Measurements from ENCODE around the gene MAST2. TPM values are rescaled to one million over a fixed set of nuclear protein-coding genes. Genes with fewer than 3 reads are reported as not detected.
"Not testable (repeated sequence)": the region's sequence is repeated elsewhere in the genome, so short reads cannot be mapped to it uniquely, and the experiment has no call there.

MAST2 gene
- total RNA-seq, 1 experiment from 2014 or later: 36.2 TPM

GRCh38 chr1:45864167-45865106 is 61.0 kb downstream of the MAST2 start:
- BruUV-seq (replicated peaks): no TSS peak
- intact Hi-C loops (cut with micrococcal nuclease; ENCODE audit: unreplicated experiment): no loop called here
- TF ChIP-seq, protein P1, sequence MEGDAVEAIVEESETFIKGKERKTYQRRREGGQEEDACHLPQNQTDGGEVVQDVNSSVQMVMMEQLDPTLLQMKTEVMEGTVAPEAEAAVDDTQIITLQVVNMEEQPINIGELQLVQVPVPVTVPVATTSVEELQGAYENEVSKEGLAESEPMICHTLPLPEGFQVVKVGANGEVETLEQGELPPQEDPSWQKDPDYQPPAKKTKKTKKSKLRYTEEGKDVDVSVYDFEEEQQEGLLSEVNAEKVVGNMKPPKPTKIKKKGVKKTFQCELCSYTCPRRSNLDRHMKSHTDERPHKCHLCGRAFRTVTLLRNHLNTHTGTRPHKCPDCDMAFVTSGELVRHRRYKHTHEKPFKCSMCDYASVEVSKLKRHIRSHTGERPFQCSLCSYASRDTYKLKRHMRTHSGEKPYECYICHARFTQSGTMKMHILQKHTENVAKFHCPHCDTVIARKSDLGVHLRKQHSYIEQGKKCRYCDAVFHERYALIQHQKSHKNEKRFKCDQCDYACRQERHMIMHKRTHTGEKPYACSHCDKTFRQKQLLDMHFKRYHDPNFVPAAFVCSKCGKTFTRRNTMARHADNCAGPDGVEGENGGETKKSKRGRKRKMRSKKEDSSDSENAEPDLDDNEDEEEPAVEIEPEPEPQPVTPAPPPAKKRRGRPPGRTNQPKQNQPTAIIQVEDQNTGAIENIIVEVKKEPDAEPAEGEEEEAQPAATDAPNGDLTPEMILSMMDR (IDR thresholded peaks at IDR 0.05; ENCODE audit: unreplicated experiment): no peak
- Mint-ChIP-seq H3K4me3 (ENCODE audit: low read depth, unreplicated experiment) (no peak overlapping the region), H3K36me3 (ENCODE audit: insufficient read depth, unreplicated experiment) (no peaks in the 10 kb centered on the region), H3K9me3 (ENCODE audit: low read depth, unreplicated experiment) (no peaks in the 10 kb centered on the region), H3K4me1 (ENCODE audit: low read depth, unreplicated experiment) (peaks cover 9% of the 10 kb centered on the region), H3K27me3 (ENCODE audit: unreplicated experiment) (no peaks in the 10 kb centered on the region), H3K27ac (ENCODE audit: unreplicated experiment) (no peak overlapping the region)
- DNase-seq: no peak
- CTCF ChIA-PET: interaction anchor here (0.6 kb wide), 3 partner anchors 49 to 796 kb away, joined by 3 read pairs; no protein-coding TSS in a partner anchor

- no peak for DNase-seq
- BruUV-seq (replicated peaks): no TSS peak
Observed at GRCh38 chr1:45867697-45868348, 64.4 kb downstream of the MAST2 start.

GRCh38 chr1:45868861-45869260 is 65.4 kb downstream of the MAST2 start:
- H3K27me3 Mint-ChIP-seq (ENCODE audit: unreplicated experiment): no peaks in the 10 kb centered on the region
- no peak overlapping the region for H3K27ac Mint-ChIP-seq (ENCODE audit: unreplicated experiment)
- TF ChIP-seq, protein P1 (IDR thresholded peaks at IDR 0.05; ENCODE audit: unreplicated experiment): no peak
- DNase-seq: no peak
- peaks cover 18% of the 10 kb centered on the region for H3K4me1 Mint-ChIP-seq (ENCODE audit: low read depth, unreplicated experiment)
- intact Hi-C loops (cut with micrococcal nuclease; ENCODE audit: unreplicated experiment): no loop called here
- no peaks in the 10 kb centered on the region for H3K36me3 Mint-ChIP-seq (ENCODE audit: insufficient read depth, unreplicated experiment)
- no peaks in the 10 kb centered on the region for H3K9me3 Mint-ChIP-seq (ENCODE audit: low read depth, unreplicated experiment)
- H3K4me3 Mint-ChIP-seq (ENCODE audit: low read depth, unreplicated experiment): no peak overlapping the region
- CTCF ChIA-PET: no interaction called here
- BruUV-seq (replicated peaks): no TSS peak

More at GRCh38 chr1:45867697-45868348, 64.4 kb downstream of the MAST2 start:
- TF ChIP-seq, protein P1 (IDR thresholded peaks at IDR 0.05; ENCODE audit: unreplicated experiment): no peak
- intact Hi-C loops (cut with micrococcal nuclease; ENCODE audit: unreplicated experiment): no loop called here
- Mint-ChIP-seq H3K27ac (ENCODE audit: unreplicated experiment) (no peak overlapping the region), H3K9me3 (ENCODE audit: low read depth, unreplicated experiment) (no peaks in the 10 kb centered on the region), H3K36me3 (ENCODE audit: insufficient read depth, unreplicated experiment) (no peaks in the 10 kb centered on the region), H3K27me3 (ENCODE audit: unreplicated experiment) (no peaks in the 10 kb centered on the region), H3K4me3 (ENCODE audit: low read depth, unreplicated experiment) (no peak overlapping the region), H3K4me1 (ENCODE audit: low read depth, unreplicated experiment) (peaks cover 18% of the 10 kb centered on the region)
- CTCF ChIA-PET: no interaction called here

- CTCF ChIA-PET: no interaction called here
- TF ChIP-seq, protein P1 (IDR thresholded peaks at IDR 0.05; ENCODE audit: unreplicated experiment): no peak
- Mint-ChIP-seq H3K27ac (ENCODE audit: unreplicated experiment) (no peak overlapping the region), H3K4me1 (ENCODE audit: low read depth, unreplicated experiment) (peaks cover 18% of the 10 kb centered on the region), H3K9me3 (ENCODE audit: low read depth, unreplicated experiment) (no peaks in the 10 kb centered on the region), H3K4me3 (ENCODE audit: low read depth, unreplicated experiment) (no peak overlapping the region), H3K27me3 (ENCODE audit: unreplicated experiment) (no peaks in the 10 kb centered on the region), H3K36me3 (ENCODE audit: insufficient read depth, unreplicated experiment) (no peaks in the 10 kb centered on the region)
- DNase-seq: no peak
- BruUV-seq (replicated peaks): no TSS peak
- intact Hi-C loops (cut with micrococcal nuclease; ENCODE audit: unreplicated experiment): no loop called here
Observed at GRCh38 chr1:45870500-45870899, 67.1 kb downstream of the MAST2 start.

- CTCF ChIA-PET: not testable (repeated sequence)
Observed at GRCh38 chr1:45872173-45872801, 68.9 kb downstream of the MAST2 start.

More at GRCh38 chr1:45872173-45872801, 68.9 kb downstream of the MAST2 start:
- H3K4me1 Mint-ChIP-seq (ENCODE audit: low read depth, unreplicated experiment): peaks cover 18% of the 10 kb centered on the region
- intact Hi-C loops (cut with micrococcal nuclease; ENCODE audit: unreplicated experiment); H3K36me3 Mint-ChIP-seq (ENCODE audit: insufficient read depth, unreplicated experiment); H3K27me3 Mint-ChIP-seq (ENCODE audit: unreplicated experiment); H3K27ac Mint-ChIP-seq (ENCODE audit: unreplicated experiment); H3K9me3 Mint-ChIP-seq (ENCODE audit: low read depth, unreplicated experiment); BruUV-seq (replicated peaks); H3K4me3 Mint-ChIP-seq (ENCODE audit: low read depth, unreplicated experiment): not testable (repeated sequence)
- peak; percentile 63 for DNase-seq

Measured in Calu3 (cell line).